ENCODE measurements around the gene UBE2J2.

The UBE2J2 gene

GRCh38 chr1:1239227-1239613, 34.4 kb downstream of the UBE2J2 start:
- TF ChIP-seq CREB1 (IDR thresholded peaks at IDR 0.05; ENCODE audit: low read depth) = no peak
- no peak for TF ChIP-seq USF1 (IDR thresholded peaks at IDR 0.05)
- TF ChIP-seq TCF12 (IDR thresholded peaks at IDR 0.05; ENCODE audit: low read depth) = no peak
- TF ChIP-seq YY1 (IDR thresholded peaks at IDR 0.05; ENCODE audit: low read depth) = no peak
- TF ChIP-seq REST (IDR thresholded peaks at IDR 0.05; ENCODE audit: low read depth) = no peak
- TF ChIP-seq EGR1 (IDR thresholded peaks at IDR 0.05) = no peak
- TF ChIP-seq RAD21 (IDR thresholded peaks at IDR 0.05; ENCODE audit: low read depth) = no peak
- no peak for TF ChIP-seq EP300 (IDR thresholded peaks at IDR 0.05; ENCODE audit: borderline replicate concordance)
- no peak for TF ChIP-seq ZBTB7A (IDR thresholded peaks at IDR 0.05; ENCODE audit: low read depth)
- no peak for TF ChIP-seq TAF1 (IDR thresholded peaks at IDR 0.05; ENCODE audit: low read depth)

DNA sequence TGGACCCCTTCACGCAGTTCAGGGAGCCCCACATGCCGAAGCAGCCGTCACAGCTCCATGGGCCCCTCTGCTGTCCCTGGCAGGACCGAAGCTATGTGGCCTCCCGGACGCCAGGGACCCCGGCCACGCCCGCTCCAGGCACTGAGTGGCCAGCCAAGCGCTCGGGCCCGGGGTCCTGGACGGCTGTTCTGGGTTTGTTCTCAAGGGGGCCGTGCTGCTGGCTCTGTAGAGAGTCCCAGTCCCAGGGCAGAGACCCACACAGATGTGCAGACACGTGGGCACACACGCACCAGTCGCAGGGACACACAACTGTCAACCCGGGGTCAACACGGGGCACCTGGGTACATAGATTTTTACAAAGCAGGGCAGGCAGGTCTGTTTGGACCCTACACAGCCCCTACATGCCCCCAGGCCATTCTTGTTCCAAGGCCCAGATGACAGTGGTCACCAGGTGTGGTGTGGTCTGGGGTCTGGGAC, 34.9 kb downstream of the UBE2J2 start:
- TF ChIP-seq TCF12 (IDR thresholded peaks at IDR 0.05; ENCODE audit: low read depth) (no peak), NFIC (IDR thresholded peaks at IDR 0.05) (no peak), CEBPB (IDR thresholded peaks at IDR 0.05) (no peak), YY1 (IDR thresholded peaks at IDR 0.05; ENCODE audit: low read depth) (no peak), TAF1 (IDR thresholded peaks at IDR 0.05; ENCODE audit: low read depth) (no peak), ZBTB7A (IDR thresholded peaks at IDR 0.05; ENCODE audit: low read depth) (no peak; the same call in 1 of the 2 replicates), EGR1 (IDR thresholded peaks at IDR 0.05) (no peak), FOXM1 (IDR thresholded peaks at IDR 0.05; ENCODE audit: borderline replicate concordance, low read depth) (no peak), EP300 (IDR thresholded peaks at IDR 0.05; ENCODE audit: borderline replicate concordance) (no peak), TEAD4 (IDR thresholded peaks at IDR 0.05) (no peak), RAD21 (IDR thresholded peaks at IDR 0.05; ENCODE audit: low read depth) (no peak), USF1 (IDR thresholded peaks at IDR 0.05) (no peak), REST (IDR thresholded peaks at IDR 0.05; ENCODE audit: low read depth) (no peak)
- TF ChIP-seq, protein P1, sequence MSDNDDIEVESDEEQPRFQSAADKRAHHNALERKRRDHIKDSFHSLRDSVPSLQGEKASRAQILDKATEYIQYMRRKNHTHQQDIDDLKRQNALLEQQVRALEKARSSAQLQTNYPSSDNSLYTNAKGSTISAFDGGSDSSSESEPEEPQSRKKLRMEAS (IDR thresholded peaks at IDR 0.05) = no peak

- no peak for TF ChIP-seq USF1 (IDR thresholded peaks at IDR 0.05)
- TF ChIP-seq EP300 (IDR thresholded peaks at IDR 0.05; ENCODE audit: borderline replicate concordance) = no peak
- no peak for TF ChIP-seq YY1 (IDR thresholded peaks at IDR 0.05; ENCODE audit: low read depth)
- no peak for TF ChIP-seq TEAD4 (IDR thresholded peaks at IDR 0.05)
Observed at GRCh38 chr1:1237874-1238701, 35.6 kb downstream of the UBE2J2 start.

- TF ChIP-seq FOXM1 (IDR thresholded peaks at IDR 0.05; ENCODE audit: borderline replicate concordance, low read depth) = no peak
- TF ChIP-seq, protein P1 (IDR thresholded peaks at IDR 0.05) = no peak
- TF ChIP-seq EP300 (IDR thresholded peaks at IDR 0.05; ENCODE audit: borderline replicate concordance) = no peak
- TF ChIP-seq RAD21 (IDR thresholded peaks at IDR 0.05; ENCODE audit: low read depth) = no peak
- no peak for TF ChIP-seq NFIC (IDR thresholded peaks at IDR 0.05)
- no peak for TF ChIP-seq EGR1 (IDR thresholded peaks at IDR 0.05)
- TF ChIP-seq ZBTB7A (IDR thresholded peaks at IDR 0.05; ENCODE audit: low read depth) = no peak
- no peak for TF ChIP-seq CREB1 (IDR thresholded peaks at IDR 0.05; ENCODE audit: low read depth)
- no peak for TF ChIP-seq TCF12 (IDR thresholded peaks at IDR 0.05; ENCODE audit: low read depth)
- TF ChIP-seq TEAD4 (IDR thresholded peaks at IDR 0.05) = no peak
- TF ChIP-seq CEBPB (IDR thresholded peaks at IDR 0.05) = no peak
- no peak for TF ChIP-seq TAF1 (IDR thresholded peaks at IDR 0.05; ENCODE audit: low read depth)
- TF ChIP-seq REST (IDR thresholded peaks at IDR 0.05; ENCODE audit: low read depth) = no peak
Observed at GRCh38 chr1:1236945-1237873, 36.4 kb downstream of the UBE2J2 start.
